Measurements from ENCODE around the gene FAM181A.

The FAM181A gene

GRCh38 chr14:93964281-93964680 is 37.1 kb downstream of the FAM181A start:
- DNase-seq: no peak

DNA sequence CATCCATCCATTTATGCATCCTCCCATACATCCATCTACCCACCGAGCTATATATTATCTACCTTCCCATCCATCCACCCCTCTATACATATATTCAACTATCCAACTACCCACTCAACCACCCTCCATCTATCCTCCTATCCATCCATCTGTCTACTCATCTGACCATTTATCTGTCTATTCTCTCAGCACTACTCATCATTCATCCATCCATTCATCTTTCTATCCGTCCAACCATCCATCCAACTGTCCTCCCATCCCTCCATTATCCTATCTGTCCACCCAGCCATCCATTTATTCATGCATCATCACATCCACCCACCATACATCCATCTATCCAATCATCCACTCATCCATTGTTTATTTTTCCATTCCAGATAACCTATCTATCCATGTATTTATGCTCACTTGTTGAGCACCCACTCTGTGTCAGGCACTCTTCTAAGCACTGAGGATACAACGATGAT is 37.7 kb downstream of the FAM181A start:
- no peak for DNase-seq

- DNase-seq: no peak
Measured at GRCh38 chr14:93965287-93965821, 38.2 kb downstream of the FAM181A start.

- DNase-seq: no peak
Measured at GRCh38 chr14:93965946-93966474, 38.9 kb downstream of the FAM181A start.

- DNase-seq: no peak
Measured at GRCh38 chr14:93967637-93968250, 40.6 kb downstream of the FAM181A start.

GRCh38 chr14:93969082-93969828 is 42.1 kb downstream of the FAM181A start:
- peak; percentile 47 for DNase-seq

DNA sequence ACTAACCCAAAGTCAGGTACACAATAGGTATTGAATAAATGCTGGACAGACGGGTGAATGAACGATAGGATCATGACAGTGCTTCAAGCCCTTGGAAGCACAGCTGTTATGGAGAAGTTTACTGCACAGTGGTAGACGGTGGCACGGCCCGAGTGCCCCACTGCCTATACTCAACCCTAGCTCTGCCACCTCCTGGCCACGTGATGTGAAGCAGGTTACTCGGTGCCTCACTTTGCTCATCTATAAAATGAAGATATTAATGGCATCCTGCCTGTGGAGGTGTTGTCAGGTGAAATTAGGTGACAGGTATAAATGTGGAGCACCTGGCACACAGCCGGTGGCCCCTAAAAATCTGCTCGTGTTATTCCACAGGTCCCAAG is 43.4 kb downstream of the FAM181A start:
- DNase-seq: no peak

DNA sequence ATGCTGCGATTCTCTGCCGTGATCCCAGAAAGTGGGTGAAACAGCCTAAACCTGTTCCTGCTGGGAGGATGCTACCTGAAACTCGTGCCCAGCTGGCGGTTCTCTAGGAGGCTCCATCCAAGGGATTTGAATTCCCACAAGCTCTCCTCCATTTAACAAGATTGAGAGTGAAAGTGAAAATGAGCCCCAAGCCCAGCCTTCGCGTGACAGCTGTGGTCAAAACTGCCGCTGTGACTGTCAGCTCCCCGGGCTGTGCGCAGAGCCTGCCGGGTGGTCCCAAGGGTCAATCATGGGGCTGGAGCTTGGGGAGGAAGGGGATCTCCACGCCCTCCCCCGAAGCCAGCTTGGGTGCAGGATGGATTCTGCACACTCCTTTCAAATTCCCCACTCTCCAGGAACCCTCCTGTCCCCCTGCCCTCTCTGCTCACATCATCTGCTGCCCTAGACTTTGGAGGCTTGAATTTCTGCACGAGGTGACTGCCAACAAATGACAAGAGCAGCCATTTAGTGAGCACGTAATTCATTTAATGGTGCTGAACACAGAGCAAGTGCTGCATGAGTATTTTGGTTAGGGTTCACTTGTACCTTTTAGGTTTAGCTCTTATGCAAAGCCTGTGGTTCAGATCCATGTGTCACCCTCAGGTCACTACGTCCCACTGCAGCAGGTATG is 44.0 kb downstream of the FAM181A start:
- DNase-seq: peak; percentile 83

GRCh38 chr14:93971635-93972027 is 44.5 kb downstream of the FAM181A start:
- no peak for DNase-seq

DNA sequence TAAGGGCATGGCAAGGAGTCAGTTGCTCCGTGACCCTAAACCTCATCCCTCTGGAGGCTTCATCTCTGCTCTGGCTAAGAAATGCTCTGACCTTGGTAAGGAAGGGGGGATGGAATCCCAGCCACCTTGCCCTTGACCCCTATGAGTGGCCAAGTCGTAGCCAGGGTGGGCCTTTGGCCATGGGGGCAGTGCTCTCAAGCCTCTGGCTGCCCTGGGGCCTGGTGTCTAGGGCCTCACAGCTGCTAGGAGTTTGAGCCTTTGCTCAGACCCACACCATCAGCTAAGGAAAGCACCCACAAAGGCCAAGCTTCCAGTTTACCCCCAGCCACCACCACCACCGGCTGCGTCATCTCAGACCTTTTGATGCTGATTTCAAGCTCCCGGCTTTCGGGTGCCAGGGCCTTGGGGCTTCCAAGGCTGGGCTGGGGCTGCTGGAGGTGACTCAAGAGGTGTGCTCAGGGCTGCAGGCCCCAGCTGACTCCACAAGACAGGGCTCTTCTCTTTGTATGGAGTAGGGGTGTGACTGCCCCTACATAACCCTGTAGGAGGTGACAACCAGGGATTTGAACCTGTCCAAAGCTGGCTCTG is 45.6 kb downstream of the FAM181A start:
- DNase-seq: no peak

- no peak for DNase-seq
Measured at GRCh38 chr14:93973607-93974006, 46.5 kb downstream of the FAM181A start.

DNA sequence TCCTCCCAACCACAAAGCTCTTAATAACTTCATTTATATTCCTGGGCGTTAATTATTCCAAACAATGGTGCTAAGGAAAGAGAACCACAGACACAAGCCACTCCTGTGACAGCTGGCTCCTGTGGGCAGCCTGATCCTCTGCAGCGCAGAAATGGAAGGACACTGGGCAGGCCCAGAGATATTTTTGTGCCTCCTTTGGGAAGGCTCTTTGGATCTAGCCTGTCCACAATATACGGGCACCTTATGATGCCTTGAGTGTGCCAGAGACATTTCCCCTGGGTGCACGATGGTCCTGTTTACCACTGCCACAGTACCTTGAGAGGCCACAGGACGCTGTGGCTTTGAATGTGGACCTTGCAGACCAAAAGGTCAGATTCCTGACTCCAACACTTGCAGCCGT is 47.2 kb downstream of the FAM181A start:
- peak; percentile 9 for DNase-seq

- DNase-seq: peak; percentile 50
Measured at GRCh38 chr14:93974833-93975232, 47.7 kb downstream of the FAM181A start.

GRCh38 chr14:93975791-93976476 is 48.8 kb downstream of the FAM181A start:
- no peak for DNase-seq

- no peak for DNase-seq
Measured at GRCh38 chr14:93976477-93977057, 49.4 kb downstream of the FAM181A start, which contains the start of gene ASB2. TSS of gene ASB2 (minus strand) at chr14:93976570. CDS start at chr14:93964539, 12,031 bp downstream.

DNA sequence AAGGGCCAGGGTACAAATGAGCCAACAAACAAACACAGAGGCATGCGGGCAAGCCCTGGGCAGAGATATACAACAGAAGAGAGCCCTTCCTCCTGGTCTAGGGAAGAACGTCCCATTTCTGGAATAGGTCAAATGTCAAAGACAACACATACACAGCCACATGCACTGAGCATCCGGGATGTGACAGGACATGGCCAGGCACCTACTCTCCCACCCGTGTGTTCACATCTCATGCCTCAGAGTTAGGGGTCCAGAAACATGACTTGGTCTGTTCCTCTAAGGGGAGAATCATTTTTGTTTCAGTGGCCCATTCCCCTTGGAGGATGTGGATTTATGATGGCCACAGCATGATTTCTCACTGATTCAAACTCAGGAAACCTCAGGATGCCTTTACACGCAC is 50.0 kb downstream of the FAM181A start:
- no peak for DNase-seq

GRCh38 chr14:93977790-93978581 is 50.8 kb downstream of the FAM181A start:
- no peak for DNase-seq

DNA sequence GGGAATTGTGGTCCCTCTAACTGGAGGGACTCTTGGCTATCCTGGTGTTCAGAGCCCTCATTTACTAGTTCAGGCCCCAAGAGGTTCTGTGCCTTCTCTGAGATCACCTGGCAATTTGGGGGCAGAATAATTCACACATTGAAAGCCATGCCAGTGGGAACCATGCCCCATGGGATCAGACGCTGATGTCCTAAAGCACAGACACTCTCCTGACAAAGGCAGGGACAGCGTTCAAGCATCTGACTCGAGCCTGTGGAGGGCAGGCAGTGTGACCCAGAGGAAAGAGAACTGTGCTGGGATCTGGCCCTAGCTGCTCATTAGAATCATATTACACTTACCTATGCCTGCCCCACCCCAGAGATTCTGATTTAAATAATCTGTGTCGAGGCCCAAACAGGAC is 51.6 kb downstream of the FAM181A start:
- DNase-seq: no peak

Measured in NCI-H82 (cell line).